Panc1 (cell line): Measurements from ENCODE around the gene ZDHHC7. TPM values are rescaled to one million over a fixed set of nuclear protein-coding genes. Genes with fewer than 3 reads are reported as not detected.

ENCODE experiments used
- ATAC-seq: fragments of 200-7000 bp; cut with Tn5 transposase; 2 replicates; pipeline ENCODE4 v1.9.1; 2020; ENCODE audit warnings: mild to moderate bottlenecking, moderate library complexity
- BruUV-seq: library from RNA; stranded (reverse); fragments of 400-500 nt; replicated peaks from 2 replicates; lab custom pipeline; 2021; lab: Mats Ljungman, UMichigan
- CTCF ChIA-PET: fragments of 300-600 bp; sonication (Branson Sonifier 250); formaldehyde crosslinking; loops from one replicate; lab custom pipeline; 2022; ENCODE audit warnings: antibody characterized with exemption; lab: Charles Lee
- POLR2A ChIA-PET: fragments of 300-600 bp; sonication (Branson Sonifier 250); formaldehyde crosslinking; loops from one replicate; lab custom pipeline; 2022; ENCODE audit warnings: antibody characterized with exemption; lab: Charles Lee
- DNase-seq: peaks from one replicate; pipeline ENCODE4 v3.0.0-alpha.2; 2010; ENCODE audit warnings: low read depth, low spot score
- H3K27ac ChIP-seq: 2 replicates; pipeline ENCODE4 v1.5.1; 2011; ENCODE audit warnings: mild to moderate bottlenecking, low read length, inconsistent platforms
- H3K27me3 ChIP-seq: fragments of 200-500 bp; sonication (Bioruptor generic); 2 replicates; pipeline ENCODE4 v1.6.0; 2014; ENCODE audit warnings: low read length, inconsistent platforms; ENCODE audit not compliant: control insufficient read depth, insufficient read depth
- H3K36me3 ChIP-seq: fragments of 200-500 bp; sonication (Bioruptor generic); 2 replicates; pipeline ENCODE4 v1.5.1; 2014; ENCODE audit warnings: inconsistent platforms, mild to moderate bottlenecking, low read length, moderate library complexity; ENCODE audit not compliant: control insufficient read depth, insufficient read depth
- H3K4me1 ChIP-seq: 2 replicates; pipeline ENCODE4 v1.5.1; 2011; ENCODE audit warnings: inconsistent platforms, mild to moderate bottlenecking, low read length, moderate library complexity; ENCODE audit not compliant: control insufficient read depth, insufficient read depth
- H3K4me3 ChIP-seq, 2 experiments: 2 replicates each; pipeline ENCODE4 v1.5.1; 2011 to 2012; ENCODE audit warnings: low read depth in 2 of 2, low read length in 2 of 2, mild to moderate bottlenecking in 2 of 2, inconsistent platforms in 1 of 2, moderate library complexity in 1 of 2
- H3K9me3 ChIP-seq: fragments of 200-500 bp; sonication (Bioruptor generic); 2 replicates; pipeline ENCODE4 v1.5.1; 2014; ENCODE audit warnings: low read depth, mild to moderate bottlenecking, inconsistent platforms, low read length, moderate library complexity; ENCODE audit not compliant: control insufficient read depth, insufficient read depth
- CTCF ChIP-seq: fragments of 450-650 bp; IDR thresholded peaks from 2 replicates; pipeline ENCODE4 v1.5.1; 2017; ENCODE audit warnings: mild to moderate bottlenecking
- POLR2AphosphoS5 ChIP-seq: IDR thresholded peaks from 2 replicates; pipeline ENCODE4 v1.6.1; 2012; ENCODE audit warnings: mild to moderate bottlenecking, low read depth, low read length, moderate library complexity
- SIN3A ChIP-seq: IDR thresholded peaks from 2 replicates; pipeline ENCODE4 v1.6.1; 2012; ENCODE audit warnings: low read depth, mild to moderate bottlenecking, low read length, moderate library complexity, borderline replicate concordance; ENCODE audit not compliant: insufficient read depth
- TCF7L2 ChIP-seq: IDR thresholded peaks from 2 replicates; pipeline ENCODE4 v1.6.1; 2011; ENCODE audit warnings: mild to moderate bottlenecking, low read depth, low read length, inconsistent platforms
- in situ Hi-C: cut with HindIII; loops from 2 replicates; pipeline ENCODE4 v1.10.0; 2016; ENCODE audit warnings: low sequenced_read_pairs, low pct_unique_long_range_greater_than_20kb
- intact Hi-C: fragments of 100-400 bp; cut with micrococcal nuclease; formaldehyde crosslinking; loops from one replicate; pipeline ENCODE4 v1.10.0; 2022; ENCODE audit not compliant: unreplicated experiment
- total RNA-seq: library from RNA; stranded (reverse); gene quantifications from one replicate; pipeline ENCODE4 v1.2.1, GENCODE V29; 2021; ENCODE audit not compliant: unreplicated experiment
- TF ChIP-seq, protein P1 (sequence below), 2 experiments: IDR thresholded peaks; 2 replicates each; pipeline ENCODE4 v1.6.1; 2011 to 2012; ENCODE audit warnings: low read depth in 2 of 2, control low read depth in 1 of 2, low read length in 1 of 2, mild to moderate bottlenecking in 1 of 2, moderate library complexity in 1 of 2; ENCODE audit not compliant: insufficient read depth in 1 of 2

ZDHHC7 gene
- total RNA-seq, 1 experiment from 2014 or later: 71.5 TPM

GRCh38 chr16:84948851-84949610 is 62.3 kb downstream of the ZDHHC7 start:
- no peak for DNase-seq
- TF ChIP-seq CTCF (no peak), TCF7L2 (no peak), SIN3A (no peak), POLR2AphosphoS5 (no peak)
- TF ChIP-seq, protein P1, sequence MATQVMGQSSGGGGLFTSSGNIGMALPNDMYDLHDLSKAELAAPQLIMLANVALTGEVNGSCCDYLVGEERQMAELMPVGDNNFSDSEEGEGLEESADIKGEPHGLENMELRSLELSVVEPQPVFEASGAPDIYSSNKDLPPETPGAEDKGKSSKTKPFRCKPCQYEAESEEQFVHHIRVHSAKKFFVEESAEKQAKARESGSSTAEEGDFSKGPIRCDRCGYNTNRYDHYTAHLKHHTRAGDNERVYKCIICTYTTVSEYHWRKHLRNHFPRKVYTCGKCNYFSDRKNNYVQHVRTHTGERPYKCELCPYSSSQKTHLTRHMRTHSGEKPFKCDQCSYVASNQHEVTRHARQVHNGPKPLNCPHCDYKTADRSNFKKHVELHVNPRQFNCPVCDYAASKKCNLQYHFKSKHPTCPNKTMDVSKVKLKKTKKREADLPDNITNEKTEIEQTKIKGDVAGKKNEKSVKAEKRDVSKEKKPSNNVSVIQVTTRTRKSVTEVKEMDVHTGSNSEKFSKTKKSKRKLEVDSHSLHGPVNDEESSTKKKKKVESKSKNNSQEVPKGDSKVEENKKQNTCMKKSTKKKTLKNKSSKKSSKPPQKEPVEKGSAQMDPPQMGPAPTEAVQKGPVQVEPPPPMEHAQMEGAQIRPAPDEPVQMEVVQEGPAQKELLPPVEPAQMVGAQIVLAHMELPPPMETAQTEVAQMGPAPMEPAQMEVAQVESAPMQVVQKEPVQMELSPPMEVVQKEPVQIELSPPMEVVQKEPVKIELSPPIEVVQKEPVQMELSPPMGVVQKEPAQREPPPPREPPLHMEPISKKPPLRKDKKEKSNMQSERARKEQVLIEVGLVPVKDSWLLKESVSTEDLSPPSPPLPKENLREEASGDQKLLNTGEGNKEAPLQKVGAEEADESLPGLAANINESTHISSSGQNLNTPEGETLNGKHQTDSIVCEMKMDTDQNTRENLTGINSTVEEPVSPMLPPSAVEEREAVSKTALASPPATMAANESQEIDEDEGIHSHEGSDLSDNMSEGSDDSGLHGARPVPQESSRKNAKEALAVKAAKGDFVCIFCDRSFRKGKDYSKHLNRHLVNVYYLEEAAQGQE (IDR thresholded peaks at IDR 0.05; ENCODE audit: insufficient read depth in 1 of 2, low read depth in 2 of 2, low read length in 1 of 2): no peak
- intact Hi-C loops (no loop called here), in situ Hi-C loops (no loop called here)
- no peak for ATAC-seq
- ChIA-PET CTCF (interaction anchor here (0.8 kb wide), 1 partner anchor 190 kb away, joined by 3 read pairs; no protein-coding TSS in a partner anchor), POLR2A (no interaction called here)
- H3K9me3 ChIP-seq: no peaks in the 10 kb centered on the region
- no peaks in the 10 kb centered on the region for H3K27me3 ChIP-seq
- H3K4me3 ChIP-seq: no peak overlapping the region
- no peaks in the 10 kb centered on the region for H3K36me3 ChIP-seq
- H3K4me1 ChIP-seq: no peaks in the 10 kb centered on the region
- BruUV-seq: no TSS peak
- H3K27ac ChIP-seq: no peak overlapping the region

DNA sequence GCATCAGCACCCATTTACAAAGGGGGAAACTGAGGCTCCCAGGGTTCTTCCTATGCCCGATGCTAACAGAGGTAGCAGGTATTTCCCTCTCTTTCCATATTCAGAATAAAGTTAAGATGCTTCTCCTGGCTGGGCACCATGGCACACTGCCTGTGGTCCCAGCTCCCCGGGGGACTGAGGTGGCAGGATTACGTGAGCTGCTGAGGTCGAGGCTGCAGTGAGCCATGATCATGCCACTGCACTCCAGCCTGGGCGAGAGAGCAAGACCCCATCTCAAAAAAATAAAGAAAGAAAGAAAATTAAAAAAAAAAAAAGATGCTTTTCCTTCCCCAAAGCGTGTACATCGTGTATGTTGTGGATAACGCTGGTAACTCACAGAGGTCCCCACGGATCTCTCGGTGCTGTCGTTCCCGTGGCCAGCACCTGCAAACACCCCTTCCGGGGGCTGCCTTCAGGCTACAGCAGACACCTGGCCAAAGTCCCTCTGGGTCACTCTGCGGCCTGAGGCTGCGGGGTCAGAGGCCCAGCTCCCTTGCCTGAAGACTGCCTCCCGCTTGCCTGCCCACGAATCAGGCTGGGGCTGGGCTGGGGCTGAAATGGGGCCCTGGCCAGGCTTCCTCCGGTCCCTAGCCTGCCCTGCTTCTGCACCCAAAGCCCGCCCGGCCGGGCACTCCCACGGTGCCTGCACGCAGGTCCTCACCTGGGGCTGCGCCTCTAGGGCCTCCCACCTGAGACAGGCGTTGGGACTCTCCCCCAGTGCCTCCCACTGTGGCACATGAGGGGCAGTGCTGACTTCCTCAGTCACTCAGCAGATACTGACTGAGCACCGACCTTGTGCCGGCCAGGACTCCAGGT is 63.1 kb downstream of the ZDHHC7 start:
- no peak for ATAC-seq

More for the DNA sequence above, 63.1 kb downstream of the ZDHHC7 start:
- no TSS peak for BruUV-seq
- H3K27me3 ChIP-seq: no peaks in the 10 kb centered on the region
- H3K9me3 ChIP-seq: no peaks in the 10 kb centered on the region
- no peak overlapping the region for H3K27ac ChIP-seq
- POLR2A ChIA-PET: no interaction called here
- CTCF ChIA-PET: no interaction called here
- no peaks in the 10 kb centered on the region for H3K36me3 ChIP-seq
- no peak for DNase-seq
- no peak for TF ChIP-seq TCF7L2
- TF ChIP-seq POLR2AphosphoS5: no peak
- TF ChIP-seq CTCF: no peak
- no peak for TF ChIP-seq SIN3A
- TF ChIP-seq, protein P1 (IDR thresholded peaks at IDR 0.05; ENCODE audit: insufficient read depth in 1 of 2, low read depth in 2 of 2, low read length in 1 of 2): no peak
- in situ Hi-C loops (no loop called here), intact Hi-C loops (no loop called here)
- no peaks in the 10 kb centered on the region for H3K4me1 ChIP-seq
- no peak overlapping the region for H3K4me3 ChIP-seq
